ENCODE measurements around the gene CSH2.

Gene CSH2

GRCh38 chr17:63827801-63828221 lies 45.7 kb downstream of the CSH2 start:
- Histone ChIP-seq H3F3A (ENCODE audit: insufficient read depth) (no peaks in the 10 kb centered on the region), H3K9me2 (replicated peaks; ENCODE audit: insufficient read depth, low read length) (no peaks in the 10 kb centered on the region), H3K4me3 (ENCODE audit: insufficient read depth, low read length, poor library complexity, severe bottlenecking) (peak overlapping the region; percentile 80), H2AFZ (ENCODE audit: low read depth, low read length, severe bottlenecking) (peak overlapping the region; percentile 85), H4K20me1 (ENCODE audit: low read depth, low read length) (no peaks in the 10 kb centered on the region), H3K36me3 (ENCODE audit: low read length) (0 out of 2 replicates have a peak, but pooled peaks cover 3% of the 10 kb centered on the region), H3K9me3 (ENCODE audit: insufficient read depth, low read length) (no peaks in the 10 kb centered on the region), H3K9ac (ENCODE audit: low read length) (peak overlapping the region; percentile 88), H3K27ac (ENCODE audit: low read depth, low read length) (peak overlapping the region; percentile 83), H3K4me2 (ENCODE audit: low read depth, low read length, poor library complexity, severe bottlenecking) (peak overlapping the region; percentile 95), H3K79me2 (ENCODE audit: insufficient read depth, low read length) (peaks cover 41% of the 10 kb centered on the region), H3K27me3 (ENCODE audit: low read length) (no peaks in the 10 kb centered on the region)
- no peak for TF ChIP-seq EZH2phosphoT487 (conservative IDR thresholded peaks at IDR 0.05; ENCODE audit: low read length)
- TF ChIP-seq, protein P1, sequence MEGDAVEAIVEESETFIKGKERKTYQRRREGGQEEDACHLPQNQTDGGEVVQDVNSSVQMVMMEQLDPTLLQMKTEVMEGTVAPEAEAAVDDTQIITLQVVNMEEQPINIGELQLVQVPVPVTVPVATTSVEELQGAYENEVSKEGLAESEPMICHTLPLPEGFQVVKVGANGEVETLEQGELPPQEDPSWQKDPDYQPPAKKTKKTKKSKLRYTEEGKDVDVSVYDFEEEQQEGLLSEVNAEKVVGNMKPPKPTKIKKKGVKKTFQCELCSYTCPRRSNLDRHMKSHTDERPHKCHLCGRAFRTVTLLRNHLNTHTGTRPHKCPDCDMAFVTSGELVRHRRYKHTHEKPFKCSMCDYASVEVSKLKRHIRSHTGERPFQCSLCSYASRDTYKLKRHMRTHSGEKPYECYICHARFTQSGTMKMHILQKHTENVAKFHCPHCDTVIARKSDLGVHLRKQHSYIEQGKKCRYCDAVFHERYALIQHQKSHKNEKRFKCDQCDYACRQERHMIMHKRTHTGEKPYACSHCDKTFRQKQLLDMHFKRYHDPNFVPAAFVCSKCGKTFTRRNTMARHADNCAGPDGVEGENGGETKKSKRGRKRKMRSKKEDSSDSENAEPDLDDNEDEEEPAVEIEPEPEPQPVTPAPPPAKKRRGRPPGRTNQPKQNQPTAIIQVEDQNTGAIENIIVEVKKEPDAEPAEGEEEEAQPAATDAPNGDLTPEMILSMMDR (IDR thresholded peaks at IDR 0.05; ENCODE audit: insufficient read depth, low read length, poor library complexity, severe bottlenecking), result no peak

GRCh38 chr17:63827002-63827800 lies 46.3 kb downstream of the CSH2 start, which contains the start of the genes FTSJ3 and PSMC5:
Gene FTSJ3 (minus strand): TSS chr17:63827663. CDS start chr17:63826902, 761 bp downstream.
Gene PSMC5 (plus strand): TSS chr17:63827431. CDS start chr17:63827491, 60 bp downstream.
- H3K9me2 ChIP-seq (replicated peaks; ENCODE audit: insufficient read depth, low read length), result no peaks in the 10 kb centered on the region
- no peaks in the 10 kb centered on the region for H3K9me3 ChIP-seq (ENCODE audit: insufficient read depth, low read length)
- H3K79me2 ChIP-seq (ENCODE audit: insufficient read depth, low read length), result peaks cover 41% of the 10 kb centered on the region
- peaks cover 7% of the 10 kb centered on the region; the same call in 1 of the 2 replicates for H3K36me3 ChIP-seq (ENCODE audit: low read length)
- H3K4me3 ChIP-seq (ENCODE audit: insufficient read depth, low read length, poor library complexity, severe bottlenecking), result peak within 1 kb of the TSS; percentile 80
- peak within 1 kb of the TSS; percentile 85 for H2AFZ ChIP-seq (ENCODE audit: low read depth, low read length, severe bottlenecking)
- H3F3A ChIP-seq (ENCODE audit: insufficient read depth), result no peaks in the 10 kb centered on the region
- H3K27me3 ChIP-seq (ENCODE audit: low read length), result no peaks in the 10 kb centered on the region
- no peaks in the 10 kb centered on the region for H4K20me1 ChIP-seq (ENCODE audit: low read depth, low read length)
- H3K9ac ChIP-seq (ENCODE audit: low read length), result peak within 1 kb of the TSS; percentile 88
- H3K4me2 ChIP-seq (ENCODE audit: low read depth, low read length, poor library complexity, severe bottlenecking), result peak within 1 kb of the TSS; percentile 95
- TF ChIP-seq, protein P1 (IDR thresholded peaks at IDR 0.05; ENCODE audit: insufficient read depth, low read length, poor library complexity, severe bottlenecking), result peak; percentile 44
- TF ChIP-seq EZH2phosphoT487 (conservative IDR thresholded peaks at IDR 0.05; ENCODE audit: low read length), result no peak
- peak within 1 kb of the TSS; percentile 83 for H3K27ac ChIP-seq (ENCODE audit: low read depth, low read length)

GRCh38 chr17:63826468-63827001 lies 46.9 kb downstream of the CSH2 start:
- peak overlapping the region; percentile 83; the same call in 1 of the 2 replicates for H3K27ac ChIP-seq (ENCODE audit: low read depth, low read length)
- no peaks in the 10 kb centered on the region; the same call in 1 of the 2 replicates for H4K20me1 ChIP-seq (ENCODE audit: low read depth, low read length)
- no peaks in the 10 kb centered on the region for H3K9me3 ChIP-seq (ENCODE audit: insufficient read depth, low read length)
- H3K9me2 ChIP-seq (replicated peaks; ENCODE audit: insufficient read depth, low read length), result no peaks in the 10 kb centered on the region
- H3K79me2 ChIP-seq (ENCODE audit: insufficient read depth, low read length), result peaks cover 43% of the 10 kb centered on the region
- H3K36me3 ChIP-seq (ENCODE audit: low read length), result peaks cover 7% of the 10 kb centered on the region; the same call in 1 of the 2 replicates
- no peaks in the 10 kb centered on the region for H3K27me3 ChIP-seq (ENCODE audit: low read length)
- no peak for TF ChIP-seq EZH2phosphoT487 (conservative IDR thresholded peaks at IDR 0.05; ENCODE audit: low read length)
- TF ChIP-seq, protein P1 (IDR thresholded peaks at IDR 0.05; ENCODE audit: insufficient read depth, low read length, poor library complexity, severe bottlenecking), result no peak
- H3K9ac ChIP-seq (ENCODE audit: low read length), result peak overlapping the region; percentile 88
- H2AFZ ChIP-seq (ENCODE audit: low read depth, low read length, severe bottlenecking), result peak overlapping the region; percentile 85
- peak overlapping the region; percentile 95 for H3K4me2 ChIP-seq (ENCODE audit: low read depth, low read length, poor library complexity, severe bottlenecking)
- H3F3A ChIP-seq (ENCODE audit: insufficient read depth), result no peaks in the 10 kb centered on the region
- H3K4me3 ChIP-seq (ENCODE audit: insufficient read depth, low read length, poor library complexity, severe bottlenecking), result peak overlapping the region; percentile 80
